Fibroblast of pulmonary artery (primary cell): ENCODE measurements around the gene PTGFRN.
A peak's percentile ranks its signal among the peaks of the same experiment; 100 is the strongest.

ENCODE experiments used
- DNase-seq: peaks from one replicate; pipeline ENCODE4 v3.0.0-alpha.2; 2010; ENCODE audit warnings: low read depth
- H3K4me3 ChIP-seq: replicated peaks from 2 replicates; pipeline ENCODE4 v1.5.1; 2011; ENCODE audit warnings: low read depth, mild to moderate bottlenecking, control low read depth, low read length, moderate library complexity
- CTCF ChIP-seq: IDR thresholded peaks from 2 replicates; pipeline ENCODE4 v1.5.1; 2011; ENCODE audit warnings: mild to moderate bottlenecking, control low read depth, low read length, inconsistent platforms; ENCODE audit errors: missing control alignments

PTGFRN gene

DNA sequence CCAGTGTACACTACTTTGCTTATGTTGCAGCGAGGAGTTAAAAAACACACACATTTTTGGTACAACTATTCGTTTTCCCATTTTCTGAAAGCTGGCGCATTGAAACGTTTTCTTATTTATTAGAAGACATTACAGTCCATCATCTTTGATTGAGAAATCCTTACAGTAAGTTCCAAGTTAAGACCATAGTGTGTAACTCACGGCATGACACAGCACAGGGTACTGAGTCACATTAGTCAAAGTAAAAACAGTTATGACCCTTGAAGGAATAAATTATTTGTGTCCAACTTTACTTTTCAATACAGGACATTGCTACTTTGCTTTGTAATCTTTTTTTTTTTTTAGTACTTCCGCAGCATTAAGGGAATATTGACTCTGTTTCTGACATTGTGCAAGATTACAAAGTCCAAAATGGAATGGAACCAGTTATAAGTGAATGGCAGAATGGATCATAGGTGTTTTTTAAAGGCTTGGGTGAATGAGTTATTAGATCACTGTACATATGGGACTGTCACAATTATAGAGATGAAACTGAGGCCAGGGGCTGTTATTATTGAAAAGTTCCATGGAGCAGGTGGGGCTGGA, 11.7 kb downstream of the PTGFRN start:
- DNase-seq: no peak
- TF ChIP-seq CTCF: no peak
- H3K4me3 ChIP-seq: no peak overlapping the region

- H3K4me3 ChIP-seq: no peak overlapping the region
- no peak for TF ChIP-seq CTCF
- DNase-seq: no peak
Observed at GRCh38 chr1:116921937-116922336, 12.2 kb downstream of the PTGFRN start.

DNA sequence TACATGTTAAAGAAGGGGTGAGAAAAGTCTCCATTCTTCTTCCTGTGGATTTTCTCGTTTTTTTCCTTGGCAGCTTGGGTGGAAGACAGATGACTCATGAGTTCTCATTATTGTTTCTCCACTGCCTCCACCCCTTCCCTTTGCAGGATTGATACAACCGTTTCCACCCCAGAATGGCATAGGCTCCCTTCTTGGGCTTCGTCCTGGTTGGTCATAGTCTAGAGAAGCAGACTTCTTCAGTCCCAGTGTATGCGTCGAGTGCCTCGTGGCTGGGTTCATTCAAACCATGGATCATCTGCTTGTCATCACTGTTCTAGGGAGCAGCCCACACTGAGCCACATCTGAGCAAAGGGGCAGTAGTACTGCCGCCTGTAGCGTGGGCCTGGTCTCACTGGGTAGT, 13.7 kb downstream of the PTGFRN start:
- H3K4me3 ChIP-seq: no peak overlapping the region
- DNase-seq: peak; percentile 82
- no peak for TF ChIP-seq CTCF

GRCh38 chr1:116927049-116927798, 17.5 kb downstream of the PTGFRN start:
- no peak for DNase-seq
- no peak overlapping the region for H3K4me3 ChIP-seq
- TF ChIP-seq CTCF: no peak

DNA sequence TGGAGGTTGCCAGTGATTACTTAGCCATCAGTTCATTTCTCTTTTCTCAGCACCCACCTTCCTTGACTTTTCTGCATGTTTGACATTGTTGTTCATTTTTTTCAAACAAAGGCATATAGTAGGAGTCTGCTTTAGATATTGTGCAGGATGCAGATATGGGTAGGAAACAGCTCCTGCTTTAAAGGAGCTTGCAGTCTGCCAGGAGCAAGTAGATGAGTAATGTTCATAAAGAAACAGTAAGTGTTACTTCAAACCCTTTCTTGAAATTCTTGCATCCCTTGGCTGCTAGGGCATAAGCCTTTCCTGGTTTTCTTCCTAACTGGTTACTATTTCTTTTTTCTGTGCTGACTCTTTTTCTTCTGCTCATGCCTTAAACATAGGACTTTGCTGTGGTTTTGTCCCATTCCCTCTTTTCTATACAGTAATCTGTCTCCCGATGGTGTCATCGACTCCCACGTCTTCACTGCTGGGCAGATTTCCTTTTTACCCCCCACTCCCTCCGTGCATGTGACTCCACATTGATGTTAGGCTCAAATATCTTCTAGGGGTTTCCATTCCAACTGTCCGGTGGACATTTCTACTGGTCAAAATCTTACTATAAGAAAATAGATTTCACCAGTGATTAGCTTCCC, 20.4 kb downstream of the PTGFRN start:
- DNase-seq: peak; percentile 68

More for the DNA sequence above, 20.4 kb downstream of the PTGFRN start:
- no peak for TF ChIP-seq CTCF
- H3K4me3 ChIP-seq: no peak overlapping the region
